Liver (tissue), 9 donors: Measurements from ENCODE around the gene PGGT1B. TPM values are rescaled to one million over a fixed set of nuclear protein-coding genes. Genes with fewer than 3 reads are reported as not detected.

Experiments used
- DNase-seq: peaks from one replicate; pipeline ENCODE4 v3.0.0-alpha.2; 2017; ENCODE audit warnings: low spot score
- H3K27ac ChIP-seq, 2 donors: one replicate each; pipeline ENCODE4 v1.7.0; 2013; ENCODE audit warnings: inconsistent platforms in 2 of 2, low read length in 2 of 2, control low read depth in 1 of 2, low read depth in 1 of 2, mild to moderate bottlenecking in 1 of 2
- H3K27me3 ChIP-seq, 4 donors: one replicate each; pipeline versions ENCODE4 v1.6.1 to v1.7.0; 2013; ENCODE audit warnings: low read length in 3 of 4, inconsistent platforms in 1 of 4, mild to moderate bottlenecking in 1 of 4, moderate library complexity in 1 of 4; ENCODE audit not compliant: control insufficient read depth in 4 of 4, insufficient read depth in 4 of 4
- H3K36me3 ChIP-seq, 4 donors: one replicate each; pipeline versions ENCODE4 v1.6.1 to v1.7.0; 2013; ENCODE audit warnings: low read length in 3 of 4, mild to moderate bottlenecking in 3 of 4, low read depth in 1 of 4, moderate library complexity in 1 of 4; ENCODE audit not compliant: control insufficient read depth in 4 of 4, insufficient read depth in 3 of 4
- H3K4me1 ChIP-seq, 4 donors: one replicate each; pipeline versions ENCODE4 v1.6.1 to v1.7.0; 2013; ENCODE audit warnings: low read length in 3 of 4, mild to moderate bottlenecking in 3 of 4, moderate library complexity in 1 of 4; ENCODE audit not compliant: control insufficient read depth in 4 of 4, insufficient read depth in 4 of 4
- H3K4me3 ChIP-seq, 3 donors: one replicate each; pipeline versions ENCODE4 v1.6.1 to v1.7.0; 2013; ENCODE audit warnings: low read length in 3 of 3, control low read depth in 1 of 3, low read depth in 1 of 3, mild to moderate bottlenecking in 1 of 3
- H3K9ac ChIP-seq, 2 donors: one replicate each; pipeline ENCODE4 v1.7.0; 2013; ENCODE audit warnings: low read length in 2 of 2, mild to moderate bottlenecking in 2 of 2, moderate library complexity in 2 of 2, control low read depth in 1 of 2, low read depth in 1 of 2
- H3K9me3 ChIP-seq, 4 donors: one replicate each; pipeline versions ENCODE4 v1.6.1 to v1.7.0; 2013; ENCODE audit warnings: low read length in 3 of 4; ENCODE audit not compliant: control insufficient read depth in 4 of 4
- EGR1 ChIP-seq, 2 donors: IDR thresholded peaks; 2 replicates each; pipeline ENCODE4 v1.6.1; 2016 to 2018; ENCODE audit warnings: antibody characterized with exemption in 2 of 2, low read depth in 2 of 2
- FOXA1 ChIP-seq: IDR thresholded peaks from 2 replicates; pipeline ENCODE4 v1.6.1; 2016; ENCODE audit warnings: antibody characterized with exemption
- FOXA2 ChIP-seq: IDR thresholded peaks from 2 replicates; pipeline ENCODE4 v1.6.1; 2016; ENCODE audit warnings: antibody characterized with exemption
- GABPA ChIP-seq, 2 donors: IDR thresholded peaks in 1 of 2; conservative IDR thresholded peaks in 1 of 2; 2 replicates each; pipeline ENCODE4 v1.6.1; 2016; ENCODE audit warnings: antibody characterized with exemption in 2 of 2, mild to moderate bottlenecking in 1 of 2, moderate library complexity in 1 of 2
- HNF4A ChIP-seq, 2 donors: conservative IDR thresholded peaks; 2 replicates each; pipeline ENCODE4 v1.6.1; 2016; ENCODE audit warnings: antibody characterized with exemption in 2 of 2, mild to moderate bottlenecking in 2 of 2
- HNF4G ChIP-seq: IDR thresholded peaks from 2 replicates; pipeline ENCODE4 v1.6.1; 2016; ENCODE audit warnings: antibody characterized with exemption
- JUND ChIP-seq, 2 donors: IDR thresholded peaks; 2 replicates each; pipeline ENCODE4 v1.6.1; 2016; ENCODE audit warnings: antibody characterized with exemption in 2 of 2
- MAX ChIP-seq: IDR thresholded peaks from 2 replicates; pipeline ENCODE4 v1.6.1; 2016; ENCODE audit warnings: antibody characterized with exemption
- NR2F2 ChIP-seq: IDR thresholded peaks from 2 replicates; pipeline ENCODE4 v1.6.1; 2016; ENCODE audit warnings: antibody characterized with exemption
- RAD21 ChIP-seq, 2 donors: IDR thresholded peaks; 2 replicates each; pipeline ENCODE4 v1.6.1; 2016; ENCODE audit warnings: antibody characterized with exemption in 2 of 2, mild to moderate bottlenecking in 2 of 2
- RXRA ChIP-seq, 2 donors: IDR thresholded peaks; 2 replicates each; pipeline ENCODE4 v1.6.1; 2017 to 2018; ENCODE audit warnings: antibody characterized with exemption in 2 of 2, mild to moderate bottlenecking in 1 of 2
- SP1 ChIP-seq: IDR thresholded peaks from 2 replicates; pipeline ENCODE4 v1.6.1; 2018; ENCODE audit warnings: antibody characterized with exemption, mild to moderate bottlenecking
- TAF1 ChIP-seq: conservative IDR thresholded peaks from 2 replicates; pipeline ENCODE4 v1.6.1; 2016; ENCODE audit warnings: antibody characterized with exemption, mild to moderate bottlenecking
- YY1 ChIP-seq: IDR thresholded peaks from 2 replicates; pipeline ENCODE4 v1.6.1; 2016; ENCODE audit warnings: antibody characterized with exemption, mild to moderate bottlenecking
- WGBS: extraction: QIAGEN DNeasy Blood & Tissue Kit; methylation state at CpG from one replicate; pipeline ENCODE4 v1.1.7; 2013; 5-methylcytosine and 5-hydroxymethylcytosine counted together
- polyA plus RNA-seq, 2 donors: library from polyadenylated mRNA; stranded (reverse) in 1 of 2; unstranded in 1 of 2; fragments of 200-250 nt in 1 of 2; fragments of >200 nt in 1 of 2; fragmentation: Nextera tagmentation in 1 of 2; extraction: Ambion mirVana in 1 of 2; gene quantifications; one replicate each; pipeline versions ENCODE4 v1.2.1 to v1.2.3, GENCODE V29; 2013 to 2015
- total RNA-seq, 2 donors: library from RNA; depleted of rRNA; stranded (reverse); fragments of >200 nt; gene quantifications; one replicate each; pipeline ENCODE4 v1.2.3, GENCODE V29; 2014
- TF ChIP-seq, protein P1 (sequence below): fragments of 150-350 bp; IDR thresholded peaks from 2 replicates; pipeline ENCODE4 v1.5.1; 2017; ENCODE audit warnings: improper control_type of control experiment, low read depth, low read length; ENCODE audit not compliant: missing input control
- TF ChIP-seq, protein P2 (sequence below): IDR thresholded peaks from 2 replicates; pipeline ENCODE4 v1.6.1; 2016; ENCODE audit warnings: antibody characterized with exemption, mild to moderate bottlenecking
- TF ChIP-seq, protein P3 (sequence below): IDR thresholded peaks from 2 replicates; pipeline ENCODE4 v1.6.1; 2016; ENCODE audit warnings: antibody characterized with exemption
- donor health status: healthy.
- donor health status: healthy.
- donor health status: healthy.
- donor health status: healthy.
- donor health status: healthy.

The PGGT1B gene
- total and polyA plus RNA-seq, 4 donors = 4.9 to 15.7 (median 5.6) TPM

- TF ChIP-seq HNF4A (conservative IDR thresholded peaks at IDR 0.05) (peak; percentile 16 to 51), MAX (no peak)
Observed at GRCh38 chr5:115243412-115243811, 19.3 kb downstream of the PGGT1B start.

DNA sequence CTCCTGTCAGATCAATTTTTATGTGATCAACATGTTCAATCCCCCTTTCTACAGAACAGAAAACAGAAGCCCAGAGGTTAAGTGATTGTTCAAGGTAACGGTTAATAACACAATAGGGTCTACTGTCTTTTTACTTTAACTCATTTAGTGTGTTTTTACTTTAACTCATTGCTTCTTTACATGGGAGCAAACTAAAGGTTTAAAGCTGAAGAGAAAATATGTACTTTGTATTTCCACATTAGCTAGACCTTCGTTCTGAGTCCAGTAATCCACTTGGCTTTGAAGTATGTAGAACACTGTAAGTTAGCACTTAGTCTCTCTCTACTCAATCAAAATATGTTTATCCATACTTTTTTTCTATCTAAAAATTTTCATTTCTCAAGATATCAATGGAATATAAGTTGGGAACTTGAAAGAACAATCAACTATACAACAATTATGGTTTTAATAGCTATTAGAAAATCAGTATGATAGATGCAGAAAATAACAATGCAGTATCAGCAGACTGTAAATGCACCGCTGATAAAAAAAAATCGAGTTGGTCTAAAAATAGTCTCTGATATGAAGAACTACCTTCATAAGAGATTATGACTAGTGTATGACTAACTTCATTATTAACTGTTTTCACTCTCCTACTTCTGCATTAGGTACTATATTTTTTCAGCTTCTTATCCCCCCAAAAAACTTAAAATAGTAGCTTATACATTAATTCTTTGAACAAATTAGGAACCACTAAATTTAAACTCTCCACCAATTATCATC is 20.6 kb downstream of the PGGT1B start:
- peak overlapping the region in 1 of 2 donors; percentile 35 for H3K27ac ChIP-seq

More at GRCh38 chr5:115243412-115243811, 19.3 kb downstream of the PGGT1B start:
- DNase-seq = no peak
- peaks cover 0 to 11% (median 5%) of the 10 kb centered on the region in 4 donors for H3K36me3 ChIP-seq
- H3K4me3 ChIP-seq = no peak overlapping the region
- no peaks in the 10 kb centered on the region for H3K9me3 ChIP-seq
- H3K27me3 ChIP-seq = no peaks in the 10 kb centered on the region
- H3K27ac ChIP-seq = no peak overlapping the region
- peaks cover 0 to 22% (median 13%) of the 10 kb centered on the region in 4 donors for H3K4me1 ChIP-seq
- no peak overlapping the region for H3K9ac ChIP-seq

GRCh38 chr5:115237066-115237465 is 25.6 kb downstream of the PGGT1B start:
- no peak overlapping the region for H3K4me3 ChIP-seq
- peaks cover 0 to 16% (median 11%) of the 10 kb centered on the region in 4 donors for H3K36me3 ChIP-seq
- TF ChIP-seq SP1 (no peak), YY1 (no peak), HNF4A (conservative IDR thresholded peaks at IDR 0.05) (no peak), GABPA (IDR thresholded peaks at IDR 0.05 in 1 of 2, conservative IDR thresholded peaks at IDR 0.05 in 1 of 2) (no peak), NR2F2 (no peak), FOXA1 (no peak), JUND (IDR thresholded peaks at IDR 0.05) (no peak), EGR1 (IDR thresholded peaks at IDR 0.05; ENCODE audit: low read depth in 2 of 2) (no peak), FOXA2 (no peak), HNF4G (no peak)
- TF ChIP-seq, protein P1, sequence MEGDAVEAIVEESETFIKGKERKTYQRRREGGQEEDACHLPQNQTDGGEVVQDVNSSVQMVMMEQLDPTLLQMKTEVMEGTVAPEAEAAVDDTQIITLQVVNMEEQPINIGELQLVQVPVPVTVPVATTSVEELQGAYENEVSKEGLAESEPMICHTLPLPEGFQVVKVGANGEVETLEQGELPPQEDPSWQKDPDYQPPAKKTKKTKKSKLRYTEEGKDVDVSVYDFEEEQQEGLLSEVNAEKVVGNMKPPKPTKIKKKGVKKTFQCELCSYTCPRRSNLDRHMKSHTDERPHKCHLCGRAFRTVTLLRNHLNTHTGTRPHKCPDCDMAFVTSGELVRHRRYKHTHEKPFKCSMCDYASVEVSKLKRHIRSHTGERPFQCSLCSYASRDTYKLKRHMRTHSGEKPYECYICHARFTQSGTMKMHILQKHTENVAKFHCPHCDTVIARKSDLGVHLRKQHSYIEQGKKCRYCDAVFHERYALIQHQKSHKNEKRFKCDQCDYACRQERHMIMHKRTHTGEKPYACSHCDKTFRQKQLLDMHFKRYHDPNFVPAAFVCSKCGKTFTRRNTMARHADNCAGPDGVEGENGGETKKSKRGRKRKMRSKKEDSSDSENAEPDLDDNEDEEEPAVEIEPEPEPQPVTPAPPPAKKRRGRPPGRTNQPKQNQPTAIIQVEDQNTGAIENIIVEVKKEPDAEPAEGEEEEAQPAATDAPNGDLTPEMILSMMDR = no peak
- TF ChIP-seq, protein P2, sequence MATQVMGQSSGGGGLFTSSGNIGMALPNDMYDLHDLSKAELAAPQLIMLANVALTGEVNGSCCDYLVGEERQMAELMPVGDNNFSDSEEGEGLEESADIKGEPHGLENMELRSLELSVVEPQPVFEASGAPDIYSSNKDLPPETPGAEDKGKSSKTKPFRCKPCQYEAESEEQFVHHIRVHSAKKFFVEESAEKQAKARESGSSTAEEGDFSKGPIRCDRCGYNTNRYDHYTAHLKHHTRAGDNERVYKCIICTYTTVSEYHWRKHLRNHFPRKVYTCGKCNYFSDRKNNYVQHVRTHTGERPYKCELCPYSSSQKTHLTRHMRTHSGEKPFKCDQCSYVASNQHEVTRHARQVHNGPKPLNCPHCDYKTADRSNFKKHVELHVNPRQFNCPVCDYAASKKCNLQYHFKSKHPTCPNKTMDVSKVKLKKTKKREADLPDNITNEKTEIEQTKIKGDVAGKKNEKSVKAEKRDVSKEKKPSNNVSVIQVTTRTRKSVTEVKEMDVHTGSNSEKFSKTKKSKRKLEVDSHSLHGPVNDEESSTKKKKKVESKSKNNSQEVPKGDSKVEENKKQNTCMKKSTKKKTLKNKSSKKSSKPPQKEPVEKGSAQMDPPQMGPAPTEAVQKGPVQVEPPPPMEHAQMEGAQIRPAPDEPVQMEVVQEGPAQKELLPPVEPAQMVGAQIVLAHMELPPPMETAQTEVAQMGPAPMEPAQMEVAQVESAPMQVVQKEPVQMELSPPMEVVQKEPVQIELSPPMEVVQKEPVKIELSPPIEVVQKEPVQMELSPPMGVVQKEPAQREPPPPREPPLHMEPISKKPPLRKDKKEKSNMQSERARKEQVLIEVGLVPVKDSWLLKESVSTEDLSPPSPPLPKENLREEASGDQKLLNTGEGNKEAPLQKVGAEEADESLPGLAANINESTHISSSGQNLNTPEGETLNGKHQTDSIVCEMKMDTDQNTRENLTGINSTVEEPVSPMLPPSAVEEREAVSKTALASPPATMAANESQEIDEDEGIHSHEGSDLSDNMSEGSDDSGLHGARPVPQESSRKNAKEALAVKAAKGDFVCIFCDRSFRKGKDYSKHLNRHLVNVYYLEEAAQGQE = no peak

More for the DNA sequence above, 20.6 kb downstream of the PGGT1B start:
- H3K4me3 ChIP-seq = no peak overlapping the region
- no peaks in the 10 kb centered on the region for H3K27me3 ChIP-seq
- TF ChIP-seq MAX = no peak
- TF ChIP-seq SP1 = peak; percentile 60
- TF ChIP-seq TAF1 = no peak
- peak; percentile 69 for TF ChIP-seq HNF4G
- TF ChIP-seq, protein P1 = no peak
- peak in 1 of 2 donors; percentile 25 for TF ChIP-seq RXRA (IDR thresholded peaks at IDR 0.05)
- peak; percentile 97 to 100 for TF ChIP-seq HNF4A (conservative IDR thresholded peaks at IDR 0.05)
- TF ChIP-seq FOXA2 = no peak
- TF ChIP-seq RAD21 (IDR thresholded peaks at IDR 0.05) = peak in 1 of 2 donors; percentile 12
- TF ChIP-seq, protein P3, sequence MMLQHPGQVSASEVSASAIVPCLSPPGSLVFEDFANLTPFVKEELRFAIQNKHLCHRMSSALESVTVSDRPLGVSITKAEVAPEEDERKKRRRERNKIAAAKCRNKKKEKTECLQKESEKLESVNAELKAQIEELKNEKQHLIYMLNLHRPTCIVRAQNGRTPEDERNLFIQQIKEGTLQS = no peak
- peak in 1 of 2 donors; percentile 21 for TF ChIP-seq JUND (IDR thresholded peaks at IDR 0.05)
- H3K36me3 ChIP-seq = peaks cover 0 to 15% (median 8%) of the 10 kb centered on the region in 4 donors
- peaks cover 0 to 22% (median 13%) of the 10 kb centered on the region in 4 donors for H3K4me1 ChIP-seq
- H3K9ac ChIP-seq = peak overlapping the region in 1 of 2 donors; percentile 25
- no peaks in the 10 kb centered on the region for H3K9me3 ChIP-seq
- WGBS = 32% methylated on average over 4 of the region's 4 CpGs
- no peak for DNase-seq

More at GRCh38 chr5:115237066-115237465, 25.6 kb downstream of the PGGT1B start:
- no peak overlapping the region for H3K9ac ChIP-seq
- no peaks in the 10 kb centered on the region for H3K27me3 ChIP-seq
- H3K27ac ChIP-seq = no peak overlapping the region
- H3K4me1 ChIP-seq = peaks cover 0 to 6% (median 3%) of the 10 kb centered on the region in 4 donors
- DNase-seq = no peak
- 93% methylated on average over 3 of the region's 3 CpGs for WGBS
- no peaks in the 10 kb centered on the region for H3K9me3 ChIP-seq
